Keratinocyte (primary cell): ENCODE measurements around the gene CAPZA1. TPM values are rescaled to one million over a fixed set of nuclear protein-coding genes. Genes with fewer than 3 reads are reported as not detected.

Experiments
- DNase-seq: peaks from one replicate; pipeline ENCODE4 v3.0.0-alpha.2; 2011; ENCODE audit warnings: low read depth, missing footprints, low spot score
- FAIRE-seq: peaks from 2 replicates; lab custom pipeline; 2011; peaks lifted over from hg19 to GRCh38; lab: Jason Lieb, UNC
- H2AFZ ChIP-seq: 2 replicates; pipeline ENCODE4 v1.6.0; 2012; ENCODE audit warnings: low read length, control low read depth, inconsistent platforms; ENCODE audit not compliant: control insufficient read depth
- H3K27ac ChIP-seq: 2 replicates; pipeline ENCODE4 v1.5.1; 2011; ENCODE audit warnings: low read length; ENCODE audit not compliant: control insufficient read depth, insufficient read depth
- H3K27me3 ChIP-seq: 3 replicates; pipeline ENCODE4 v1.6.0; 2011; ENCODE audit warnings: low read length; ENCODE audit not compliant: control insufficient read depth, insufficient read depth; ENCODE audit errors: extremely low read depth
- H3K36me3 ChIP-seq, 2 experiments: 2 replicates in 1 of 2; 3 replicates in 1 of 2; pipeline ENCODE4 v1.5.1; 2011; ENCODE audit warnings: low read length in 2 of 2, mild to moderate bottlenecking in 1 of 2; ENCODE audit not compliant: control insufficient read depth in 2 of 2, insufficient read depth in 2 of 2; ENCODE audit errors: extremely low read depth in 1 of 2
- H3K4me1 ChIP-seq: 3 replicates; pipeline ENCODE4 v1.5.1; 2011; ENCODE audit warnings: low read length; ENCODE audit not compliant: control insufficient read depth, insufficient read depth; ENCODE audit errors: extremely low read depth
- H3K4me2 ChIP-seq: 3 replicates; pipeline ENCODE4 v1.6.0; 2011; ENCODE audit warnings: low read depth, low read length; ENCODE audit not compliant: control insufficient read depth, insufficient read depth; ENCODE audit errors: extremely low read depth
- H3K4me3 ChIP-seq, 3 experiments: fragments of 200-600 bp in 1 of 3; sonication (generic) in 1 of 3; 2 replicates in 2 of 3; 3 replicates in 1 of 3; pipeline ENCODE4 v1.5.1; 2011 to 2016; ENCODE audit warnings: low read length in 3 of 3, mild to moderate bottlenecking in 3 of 3, control low read depth in 2 of 3, inconsistent platforms in 1 of 3, low read depth in 1 of 3, mixed read lengths in 1 of 3, mixed run types in 1 of 3, moderate library complexity in 1 of 3; ENCODE audit not compliant: control insufficient read depth in 2 of 3, insufficient read depth in 2 of 3; ENCODE audit errors: extremely low read depth in 1 of 3
- H3K79me2 ChIP-seq: 2 replicates; pipeline ENCODE4 v1.6.0; 2012; ENCODE audit warnings: low read length; ENCODE audit not compliant: control insufficient read depth, insufficient read depth
- H3K9ac ChIP-seq: 3 replicates; pipeline ENCODE4 v1.6.0; 2011; ENCODE audit warnings: low read length; ENCODE audit not compliant: control insufficient read depth, insufficient read depth; ENCODE audit errors: extremely low read depth
- H3K9me1 ChIP-seq: 3 replicates; pipeline ENCODE4 v1.6.0; 2011; ENCODE audit warnings: low read length; ENCODE audit not compliant: control insufficient read depth, insufficient read depth; ENCODE audit errors: extremely low read depth
- H3K9me3 ChIP-seq: 2 replicates; pipeline ENCODE4 v1.5.1; 2012; ENCODE audit warnings: low read depth, low read length; ENCODE audit not compliant: control insufficient read depth
- H4K20me1 ChIP-seq: 3 replicates; pipeline ENCODE4 v1.6.0; 2011; ENCODE audit warnings: low read length; ENCODE audit not compliant: control insufficient read depth, insufficient read depth; ENCODE audit errors: extremely low read depth
- CTCF ChIP-seq, 3 experiments: IDR thresholded peaks in 1 of 3; conservative IDR thresholded peaks in 1 of 3; optimal IDR thresholded peaks in 1 of 3; 2 replicates in 2 of 3; 3 replicates in 1 of 3; pipeline versions ENCODE3 to v1.5.1; 2011; ENCODE audit warnings: low read length in 3 of 3, mild to moderate bottlenecking in 3 of 3, moderate library complexity in 2 of 3, control low read depth in 1 of 3, inconsistent platforms in 1 of 3; ENCODE audit not compliant: insufficient read depth in 2 of 3; ENCODE audit errors: extremely low read depth in 1 of 3
- EZH2 ChIP-seq: IDR thresholded peaks from one replicate; pipeline ENCODE4 v1.6.1; 2012; ENCODE audit warnings: inconsistent platforms, mild to moderate bottlenecking, low read length, moderate library complexity
- dilution Hi-C: fragments of 300-500 bp; cut with MboI; formaldehyde crosslinking; loops from one replicate; pipeline ENCODE4 v1.7.0; 2020; ENCODE audit warnings: low sequenced_read_pairs; ENCODE audit not compliant: extremely low pct_ligation_motif_present
- polyA plus RNA-seq, 5 experiments: library from polyadenylated mRNA; depleted of rRNA in 3 of 5; stranded (reverse) in 3 of 5; stranded (forward) in 1 of 5; unstranded in 1 of 5; fragments of >200 nt; gene quantifications; 1 replicate in 1 of 5; 2 replicates in 3 of 5; 3 replicates in 1 of 5; pipeline versions ENCODE4 v1.2.1 to v1.2.3, GENCODE V29; 2011 to 2012; ENCODE audit warnings: missing spikeins in 2 of 5, low read depth in 1 of 5, low replicate concordance in 1 of 5

CAPZA1 gene
- polyA plus RNA-seq, 1 donor (not counting 4 experiments of a cell fraction or from before 2014, with no cell fraction given), result 239 TPM

GRCh38 chr1:112692681-112693080 lies 73.0 kb downstream of the CAPZA1 start:
- peaks cover 19 to 27% of the 10 kb centered on the region in 2 experiments for H3K36me3 ChIP-seq

GRCh38 chr1:112693821-112694220 lies 74.2 kb downstream of the CAPZA1 start:
- no peak overlapping the region for H3K9ac ChIP-seq
- DNase-seq (no peak), FAIRE-seq (no peak)
- H3K4me2 ChIP-seq, result no peak overlapping the region
- dilution Hi-C loops, result no loop called here
- no peaks in the 10 kb centered on the region for H3K4me1 ChIP-seq
- TF ChIP-seq EZH2 (no peak), CTCF (optimal IDR thresholded peaks at IDR 0.05 in 1 of 3, IDR thresholded peaks at IDR 0.05 in 1 of 3, conservative IDR thresholded peaks at IDR 0.05 in 1 of 3; ENCODE audit: extremely low read depth in 1 of 3, insufficient read depth in 2 of 3, low read length in 3 of 3) (no peak)
- no peak overlapping the region for H3K4me3 ChIP-seq
- no peaks in the 10 kb centered on the region for H3K27me3 ChIP-seq
- no peaks in the 10 kb centered on the region for H3K79me2 ChIP-seq
- H3K9me1 ChIP-seq, result no peaks in the 10 kb centered on the region
- H3K9me3 ChIP-seq, result no peaks in the 10 kb centered on the region
- no peak overlapping the region for H3K27ac ChIP-seq
- H4K20me1 ChIP-seq, result no peaks in the 10 kb centered on the region
- H2AFZ ChIP-seq, result no peak overlapping the region
- H3K36me3 ChIP-seq, result peaks cover 24% of the 10 kb centered on the region in 2 experiments

More at GRCh38 chr1:112692681-112693080, 73.0 kb downstream of the CAPZA1 start:
- dilution Hi-C loops, result no loop called here
- Histone ChIP-seq H3K4me1 (peaks cover 10% of the 10 kb centered on the region), H3K27ac (no peak overlapping the region), H3K4me3 (no peak overlapping the region), H4K20me1 (no peaks in the 10 kb centered on the region), H2AFZ (no peak overlapping the region), H3K9me1 (no peaks in the 10 kb centered on the region), H3K9me3 (no peaks in the 10 kb centered on the region), H3K27me3 (no peaks in the 10 kb centered on the region), H3K79me2 (peaks cover 4% of the 10 kb centered on the region), H3K9ac (no peak overlapping the region), H3K4me2 (no peak overlapping the region)
- FAIRE-seq (no peak), DNase-seq (no peak)
- TF ChIP-seq CTCF (optimal IDR thresholded peaks at IDR 0.05 in 1 of 3, IDR thresholded peaks at IDR 0.05 in 1 of 3, conservative IDR thresholded peaks at IDR 0.05 in 1 of 3; ENCODE audit: extremely low read depth in 1 of 3, insufficient read depth in 2 of 3, low read length in 3 of 3) (no peak), EZH2 (no peak)
